Adrenal gland (tissue), 5 donors: Measurements from ENCODE around the gene LYPD6B.
"Not testable (repeated sequence)": the region's sequence is repeated elsewhere in the genome, so short reads cannot be mapped to it uniquely, and the experiment has no call there.

Experiments
- CTCF ChIP-seq, 6 experiments: fragments of 450-650 bp in 4 of 6; fragments of 200-600 bp in 2 of 6; sonication (generic) in 1 of 6; IDR thresholded peaks; 1 replicate in 5 of 6; 2 replicates in 1 of 6; pipeline versions ENCODE4 v1.5.1 to v1.8.0; 2016 to 2021; ENCODE audit warnings: antibody characterized with exemption in 6 of 6, mild to moderate bottlenecking in 2 of 6, moderate library complexity in 1 of 6
- POLR2A ChIP-seq, 2 donors: fragments of 450-650 bp; IDR thresholded peaks; one replicate each; pipeline ENCODE4 v1.6.1; 2017; ENCODE audit warnings: antibody characterized with exemption in 2 of 2, mild to moderate bottlenecking in 2 of 2, moderate library complexity in 1 of 2
- donor health status: DM: no; HTN: no; CAD: no.

GRCh38 chr2:149251436-149251835 lies 212.9 kb downstream of the LYPD6B start:
- TF ChIP-seq CTCF, POLR2A (IDR thresholded peaks at IDR 0.05): not testable (repeated sequence)
